Activated T-cell treated with anti-CD3 and anti-CD28 coated beads, Interleukin-2, amount 50 U/mL, for 72 hours (primary cell): Measurements from ENCODE around the gene NUP210. TPM values are rescaled to one million over a fixed set of nuclear protein-coding genes. Genes with fewer than 3 reads are reported as not detected.

Source experiments
- ATAC-seq, 2 donors: fragments of 150-1000 bp; cut with Tn5 transposase; replicated peaks in 1 of 2; 2 replicates each; pipeline ENCODE4 v1.10.0; 2021; ENCODE audit warnings: moderate library complexity in 2 of 2, mild to moderate bottlenecking in 1 of 2
- DNase-seq, 2 donors: peaks; one replicate each; pipeline ENCODE4 v3.0.0; 2021 to 2022; ENCODE audit warnings: mixed read lengths in 1 of 2
- H3K27ac Mint-ChIP-seq: one replicate; pipeline ENCODE4 v1.8.0; 2022; ENCODE audit warnings: mild to moderate bottlenecking, moderate library complexity, mixed read lengths
- H3K27me3 Mint-ChIP-seq: one replicate; pipeline ENCODE4 v1.8.0; 2022; ENCODE audit warnings: low read depth, mixed read lengths
- H3K36me3 Mint-ChIP-seq, 2 donors: one replicate each; pipeline ENCODE4 v1.8.0; 2022; ENCODE audit warnings: mixed read lengths in 2 of 2, mild to moderate bottlenecking in 1 of 2; ENCODE audit not compliant: insufficient read depth in 2 of 2
- H3K4me1 Mint-ChIP-seq: one replicate; pipeline ENCODE4 v1.8.0; 2022; ENCODE audit warnings: low read depth, mixed read lengths
- H3K4me3 Mint-ChIP-seq, 2 donors: one replicate each; pipeline ENCODE4 v1.8.0; 2022; ENCODE audit warnings: mild to moderate bottlenecking in 2 of 2, mixed read lengths in 2 of 2, moderate library complexity in 2 of 2
- H3K9me3 Mint-ChIP-seq, 2 donors: one replicate each; pipeline ENCODE4 v1.8.0; 2022; ENCODE audit warnings: mixed read lengths in 2 of 2
- total RNA-seq, 2 donors: library from RNA; stranded (reverse); gene quantifications; one replicate each; pipeline ENCODE4 v1.2.3, GENCODE V29; 2022

The NUP210 gene
- total RNA-seq, 2 donors from 2014 or later = 138 to 144 TPM

DNA sequence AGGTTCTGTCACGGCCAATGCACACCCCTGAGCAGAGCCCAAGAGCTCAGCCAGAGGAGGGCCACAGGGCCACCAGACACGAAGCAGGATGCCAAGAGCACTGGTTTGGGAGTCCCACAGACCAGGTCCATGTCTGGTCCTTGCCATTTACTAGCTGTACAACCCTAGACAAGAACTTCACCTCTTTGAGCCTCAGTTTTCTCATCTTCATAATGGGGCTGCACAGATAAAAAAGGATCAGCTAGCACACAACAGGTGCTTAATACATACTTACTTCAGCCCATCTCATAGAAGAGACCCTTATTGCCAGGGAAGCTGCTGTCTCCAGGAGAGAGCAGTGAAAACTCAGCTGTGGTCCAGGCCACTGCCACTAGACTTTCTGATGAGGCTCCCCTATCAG lies 152.0 kb downstream of the NUP210 start:
- Mint-ChIP-seq H3K9me3 (peaks cover 0 to 3% of the 10 kb centered on the region in 2 donors), H3K4me3 (no peak overlapping the region), H3K4me1 (no peaks in the 10 kb centered on the region), H3K27ac (no peak overlapping the region), H3K27me3 (no peaks in the 10 kb centered on the region), H3K36me3 (peaks cover 0 to 2% of the 10 kb centered on the region in 2 donors)
- DNase-seq (no peak), ATAC-seq (no peak)

DNA sequence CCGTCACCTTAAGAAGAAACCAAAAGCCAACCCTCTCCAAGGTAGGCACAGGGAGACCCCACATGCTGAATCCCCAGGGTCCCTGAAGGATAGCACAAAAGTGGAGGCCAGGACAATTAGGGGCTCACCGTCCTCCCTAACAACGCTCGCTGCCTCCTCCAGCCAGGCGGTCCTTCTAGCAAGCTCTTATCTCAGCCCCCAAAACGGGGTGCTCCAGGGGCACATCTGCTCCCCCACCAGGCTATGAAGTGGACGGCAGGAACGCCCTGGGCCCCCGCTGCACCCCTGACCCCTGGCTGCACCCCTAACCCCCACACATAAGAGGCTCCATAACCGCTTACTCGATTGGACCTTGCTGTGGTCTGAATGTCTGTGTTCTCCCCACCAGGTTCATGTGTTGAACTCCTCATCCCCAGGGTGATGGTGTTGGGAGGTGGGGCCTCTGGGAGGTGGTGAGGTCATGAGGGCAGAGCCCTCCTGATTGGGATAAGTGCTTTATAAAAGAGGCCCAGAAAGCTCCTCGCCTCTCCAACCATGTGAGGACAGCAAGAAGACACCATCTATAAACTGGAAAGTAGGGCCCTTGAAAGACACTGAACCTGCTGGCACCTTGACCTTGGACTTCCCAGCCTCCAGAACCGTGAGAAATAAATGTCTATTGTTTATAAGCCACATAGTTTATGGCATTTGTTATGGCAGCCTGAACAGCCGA lies 153.3 kb downstream of the NUP210 start:
- ATAC-seq = no peak

More for the DNA sequence above, 153.3 kb downstream of the NUP210 start:
- H3K27me3 Mint-ChIP-seq = no peaks in the 10 kb centered on the region
- H3K9me3 Mint-ChIP-seq = peaks cover 0 to 3% of the 10 kb centered on the region in 2 donors
- peaks cover 0 to 2% of the 10 kb centered on the region in 2 donors for H3K36me3 Mint-ChIP-seq
- no peak overlapping the region for H3K27ac Mint-ChIP-seq
- H3K4me1 Mint-ChIP-seq = peaks cover 8% of the 10 kb centered on the region
- DNase-seq = no peak
- no peak overlapping the region for H3K4me3 Mint-ChIP-seq

Other genes starting within 250 kb of the NUP210 start
- gene HDAC11, start 60.0 kb upstream of the NUP210 start, total RNA-seq = 1 to 10 TPM; 6.2 to 8.0 TPM
- 1 to 10 TPM in 1 of 2 donors, under 1 TPM in 1; 0.49 to 1.1 TPM for gene FBLN2, start 128.8 kb upstream of the NUP210 start, total RNA-seq